Tibial nerve (tissue), 4 donors: Measurements from ENCODE around the gene MRPL4. TPM values are rescaled to one million over a fixed set of nuclear protein-coding genes. Genes with fewer than 3 reads are reported as not detected.

Source experiments
- DNase-seq, 2 donors: peaks; one replicate each; pipeline ENCODE4 v3.0.0-alpha.2; 2019; ENCODE audit warnings: low spot score in 2 of 2
- H3K27ac ChIP-seq, 4 donors: fragments of 200-600 bp; sonication (generic) in 3 of 4; one replicate each; pipeline ENCODE4 v1.5.1; 2017 to 2019; ENCODE audit warnings: mild to moderate bottlenecking in 1 of 4
- H3K27me3 ChIP-seq, 2 donors: fragments of 200-600 bp; sonication (generic) in 1 of 2; one replicate each; pipeline versions ENCODE4 v1.5.1 to v1.6.0; 2017 to 2019
- H3K36me3 ChIP-seq, 3 donors: fragments of 200-600 bp; sonication (generic); one replicate each; pipeline ENCODE4 v1.5.1; 2018 to 2019
- H3K4me1 ChIP-seq, 4 donors: fragments of 200-600 bp; sonication (generic) in 3 of 4; one replicate each; pipeline ENCODE4 v1.5.1; 2017 to 2019
- H3K4me3 ChIP-seq, 4 donors: fragments of 200-600 bp; sonication (generic) in 3 of 4; one replicate each; pipeline ENCODE4 v1.5.1; 2017 to 2019; ENCODE audit warnings: mild to moderate bottlenecking in 1 of 4, moderate library complexity in 1 of 4
- H3K9me3 ChIP-seq, 4 donors: fragments of 200-600 bp; sonication (generic) in 3 of 4; one replicate each; pipeline ENCODE4 v1.5.1; 2017 to 2019
- CTCF ChIP-seq, 5 experiments: fragments of 200-600 bp in 3 of 5; fragments of 450-650 bp in 2 of 5; sonication (generic) in 3 of 5; IDR thresholded peaks; one replicate each; pipeline ENCODE4 v1.5.1; 2016 to 2019; ENCODE audit warnings: antibody characterized with exemption in 5 of 5, mild to moderate bottlenecking in 3 of 5, moderate library complexity in 2 of 5
- EP300 ChIP-seq, 2 donors: sonication (generic); formaldehyde crosslinking; IDR thresholded peaks; one replicate each; pipeline ENCODE4 v1.6.1; 2017; ENCODE audit warnings: antibody characterized with exemption in 2 of 2, mild to moderate bottlenecking in 1 of 2
- POLR2A ChIP-seq, 2 donors: fragments of 450-650 bp; IDR thresholded peaks; one replicate each; pipeline ENCODE4 v1.6.1; 2017; ENCODE audit warnings: antibody characterized with exemption in 2 of 2, mild to moderate bottlenecking in 2 of 2, moderate library complexity in 2 of 2
- WGBS, 2 donors: methylation state at CpG; one replicate each; pipeline ENCODE4 v1.1.5; 2018; 5-methylcytosine and 5-hydroxymethylcytosine counted together
- total RNA-seq, 4 donors: library from RNA; depleted of rRNA; stranded (reverse); fragments of >200 nt; gene quantifications; one replicate each; pipeline ENCODE4 v1.1.0, GENCODE V29; 2016

Gene MRPL4
- total RNA-seq, 4 donors from 2014 or later: 37.9 to 83.1 (median 47.8) TPM

GRCh38 chr19:10295305-10295846 lies 43.4 kb downstream of the MRPL4 start:
- Histone ChIP-seq H3K4me1 (peaks cover 0 to 58% (median 26%) of the 10 kb centered on the region in 4 donors), H3K4me3 (peak overlapping the region in 2 of 4 donors; percentile 9 to 15), H3K36me3 (no peaks in the 10 kb centered on the region), H3K27me3 (peaks cover 3 to 96% of the 10 kb centered on the region in 2 donors), H3K27ac (no peak overlapping the region), H3K9me3 (no peaks in the 10 kb centered on the region)
- WGBS, 2 donors: 0 to 1% methylated on average over 16 to 22 of the region's 48 CpGs
- no peak for DNase-seq
- no peak for TF ChIP-seq EP300 (IDR thresholded peaks at IDR 0.05)

GRCh38 chr19:10295847-10296591 lies 44.0 kb downstream of the MRPL4 start:
- 7 to 19% methylated on average over 28 to 31 of the region's 58 CpGs for WGBS, 2 donors
- no peak for DNase-seq
- peaks cover 3 to 96% of the 10 kb centered on the region in 2 donors for H3K27me3 ChIP-seq
- H3K9me3 ChIP-seq: no peaks in the 10 kb centered on the region
- no peak overlapping the region for H3K27ac ChIP-seq
- H3K36me3 ChIP-seq: no peaks in the 10 kb centered on the region
- peaks cover 0 to 52% (median 20%) of the 10 kb centered on the region in 4 donors for H3K4me1 ChIP-seq
- TF ChIP-seq CTCF (IDR thresholded peaks at IDR 0.05) (no peak), EP300 (IDR thresholded peaks at IDR 0.05) (no peak), POLR2A (IDR thresholded peaks at IDR 0.05) (no peak)
- peak overlapping the region in 2 of 4 donors; percentile 9 to 15 for H3K4me3 ChIP-seq

GRCh38 chr19:10299545-10300458 lies 47.8 kb downstream of the MRPL4 start:
- H3K27me3 ChIP-seq: peaks cover 0 to 66% of the 10 kb centered on the region in 2 donors
- no peaks in the 10 kb centered on the region for H3K9me3 ChIP-seq
- no peak overlapping the region for H3K4me3 ChIP-seq
- 44 to 45% methylated on average over 14 of the region's 14 CpGs for WGBS, 2 donors
- H3K27ac ChIP-seq: no peak overlapping the region
- H3K36me3 ChIP-seq: peaks cover 0 to 4% (median 0%) of the 10 kb centered on the region in 3 donors
- peaks cover 0 to 19% (median 7%) of the 10 kb centered on the region in 4 donors for H3K4me1 ChIP-seq
- no peak for DNase-seq
- TF ChIP-seq EP300 (IDR thresholded peaks at IDR 0.05) (no peak), POLR2A (IDR thresholded peaks at IDR 0.05) (no peak), CTCF (IDR thresholded peaks at IDR 0.05) (no peak)

GRCh38 chr19:10305139-10305806 lies 53.3 kb downstream of the MRPL4 start:
- peaks cover 0 to 18% (median 0%) of the 10 kb centered on the region in 3 donors for H3K36me3 ChIP-seq
- WGBS, 2 donors: 68 to 84% methylated on average over 9 to 17 of the region's 17 CpGs
- no peak overlapping the region for H3K27ac ChIP-seq

More at GRCh38 chr19:10305139-10305806, 53.3 kb downstream of the MRPL4 start:
- no peak overlapping the region for H3K4me3 ChIP-seq
- TF ChIP-seq EP300 (IDR thresholded peaks at IDR 0.05) (no peak), POLR2A (IDR thresholded peaks at IDR 0.05) (no peak), CTCF (IDR thresholded peaks at IDR 0.05) (no peak)
- no peak for DNase-seq
- no peaks in the 10 kb centered on the region for H3K9me3 ChIP-seq
- peaks cover 0 to 16% of the 10 kb centered on the region in 2 donors for H3K27me3 ChIP-seq
- no peaks in the 10 kb centered on the region for H3K4me1 ChIP-seq
